Muscle layer of colon (tissue), 2 donors: ENCODE data around the gene AASDH.

Source experiments
- H3K27ac ChIP-seq: one replicate; pipeline ENCODE4 v1.7.0; 2013; ENCODE audit warnings: low read depth, mild to moderate bottlenecking, low read length, moderate library complexity
- H3K27me3 ChIP-seq, 2 donors: one replicate each; pipeline ENCODE4 v1.7.0; 2013; ENCODE audit warnings: low read length in 2 of 2, mild to moderate bottlenecking in 2 of 2; ENCODE audit not compliant: insufficient read depth in 2 of 2, control insufficient read depth in 1 of 2
- H3K36me3 ChIP-seq: one replicate; pipeline ENCODE4 v1.7.0; 2013; ENCODE audit warnings: mild to moderate bottlenecking, low read length; ENCODE audit not compliant: insufficient read depth
- H3K4me1 ChIP-seq: one replicate; pipeline ENCODE4 v1.7.0; 2013; ENCODE audit warnings: mild to moderate bottlenecking, low read length; ENCODE audit not compliant: insufficient read depth
- H3K4me3 ChIP-seq, 2 donors: one replicate each; pipeline ENCODE4 v1.7.0; 2013; ENCODE audit warnings: low read length in 2 of 2, low read depth in 1 of 2, mild to moderate bottlenecking in 1 of 2, moderate library complexity in 1 of 2
- H3K9ac ChIP-seq: one replicate; pipeline ENCODE4 v1.7.0; 2013; ENCODE audit warnings: low read length
- H3K9me3 ChIP-seq: one replicate; pipeline ENCODE4 v1.7.0; 2013; ENCODE audit warnings: mild to moderate bottlenecking, low read length
- donor health status: abdominal sarcoma.
- donor health status: Adenocarcinoma of cecum.

AASDH gene

GRCh38 chr4:56345458-56345857 is 41.8 kb downstream of the AASDH start:
- no peaks in the 10 kb centered on the region for H3K4me1 ChIP-seq
- peaks cover 8% of the 10 kb centered on the region for H3K36me3 ChIP-seq
- no peak overlapping the region for H3K27ac ChIP-seq
- H3K9ac ChIP-seq = no peak overlapping the region
- H3K4me3 ChIP-seq = no peak overlapping the region
- no peaks in the 10 kb centered on the region for H3K9me3 ChIP-seq
- H3K27me3 ChIP-seq = no peaks in the 10 kb centered on the region

GRCh38 chr4:56342746-56343145 is 44.5 kb downstream of the AASDH start:
- Histone ChIP-seq H3K4me1 (no peaks in the 10 kb centered on the region), H3K27ac (no peak overlapping the region), H3K27me3 (no peaks in the 10 kb centered on the region), H3K9me3 (no peaks in the 10 kb centered on the region), H3K36me3 (no peaks in the 10 kb centered on the region), H3K4me3 (no peak overlapping the region), H3K9ac (no peak overlapping the region)

- Histone ChIP-seq H3K27ac (no peak overlapping the region), H3K4me1 (no peaks in the 10 kb centered on the region), H3K9ac (no peak overlapping the region), H3K36me3 (no peaks in the 10 kb centered on the region), H3K4me3 (no peak overlapping the region), H3K9me3 (no peaks in the 10 kb centered on the region), H3K27me3 (no peaks in the 10 kb centered on the region)
Measured at GRCh38 chr4:56330691-56331090, 56.6 kb downstream of the AASDH start.

GRCh38 chr4:56326363-56326762 is 60.9 kb downstream of the AASDH start:
- no peaks in the 10 kb centered on the region for H3K36me3 ChIP-seq

GRCh38 chr4:56324011-56324610 is 63.2 kb downstream of the AASDH start:
- Histone ChIP-seq H3K27ac (no peak overlapping the region), H3K4me3 (no peak overlapping the region), H3K9me3 (no peaks in the 10 kb centered on the region), H3K9ac (no peak overlapping the region), H3K4me1 (no peaks in the 10 kb centered on the region), H3K36me3 (no peaks in the 10 kb centered on the region), H3K27me3 (no peaks in the 10 kb centered on the region)

More at GRCh38 chr4:56326363-56326762, 60.9 kb downstream of the AASDH start:
- no peaks in the 10 kb centered on the region for H3K27me3 ChIP-seq
- no peak overlapping the region for H3K4me3 ChIP-seq
- H3K27ac ChIP-seq = no peak overlapping the region
- no peaks in the 10 kb centered on the region for H3K4me1 ChIP-seq
- no peak overlapping the region for H3K9ac ChIP-seq
- no peaks in the 10 kb centered on the region for H3K9me3 ChIP-seq

GRCh38 chr4:56323327-56323726 is 64.0 kb downstream of the AASDH start:
- Histone ChIP-seq H3K9ac (no peak overlapping the region), H3K27ac (no peak overlapping the region), H3K9me3 (no peaks in the 10 kb centered on the region), H3K36me3 (no peaks in the 10 kb centered on the region), H3K4me3 (no peak overlapping the region), H3K4me1 (no peaks in the 10 kb centered on the region), H3K27me3 (no peaks in the 10 kb centered on the region)

GRCh38 chr4:56321251-56321650 is 66.0 kb downstream of the AASDH start:
- no peaks in the 10 kb centered on the region for H3K4me1 ChIP-seq
- H3K27me3 ChIP-seq = no peaks in the 10 kb centered on the region
- H3K4me3 ChIP-seq = no peak overlapping the region
- H3K27ac ChIP-seq = no peak overlapping the region
- no peaks in the 10 kb centered on the region for H3K36me3 ChIP-seq
- no peaks in the 10 kb centered on the region for H3K9me3 ChIP-seq
- no peak overlapping the region for H3K9ac ChIP-seq

- H3K4me1 ChIP-seq = no peaks in the 10 kb centered on the region
- H3K36me3 ChIP-seq = no peaks in the 10 kb centered on the region
- H3K27ac ChIP-seq = no peak overlapping the region
- no peaks in the 10 kb centered on the region for H3K9me3 ChIP-seq
- no peaks in the 10 kb centered on the region for H3K27me3 ChIP-seq
- H3K9ac ChIP-seq = no peak overlapping the region
- H3K4me3 ChIP-seq = no peak overlapping the region
Measured at GRCh38 chr4:56320293-56320692, 67.0 kb downstream of the AASDH start.

GRCh38 chr4:56318555-56318954 is 68.7 kb downstream of the AASDH start:
- H3K27ac ChIP-seq = no peak overlapping the region
- no peaks in the 10 kb centered on the region for H3K4me1 ChIP-seq
- H3K4me3 ChIP-seq = no peak overlapping the region
- no peaks in the 10 kb centered on the region for H3K36me3 ChIP-seq
- H3K9me3 ChIP-seq = no peaks in the 10 kb centered on the region
- no peaks in the 10 kb centered on the region for H3K27me3 ChIP-seq
- H3K9ac ChIP-seq = no peak overlapping the region

GRCh38 chr4:56317749-56318148 is 69.5 kb downstream of the AASDH start:
- Histone ChIP-seq H3K9ac (no peak overlapping the region), H3K9me3 (no peaks in the 10 kb centered on the region), H3K36me3 (no peaks in the 10 kb centered on the region), H3K27me3 (no peaks in the 10 kb centered on the region), H3K27ac (no peak overlapping the region), H3K4me3 (no peak overlapping the region), H3K4me1 (no peaks in the 10 kb centered on the region)

GRCh38 chr4:56316011-56316650 is 71.2 kb downstream of the AASDH start:
- no peak overlapping the region for H3K4me3 ChIP-seq
- H3K9me3 ChIP-seq = no peaks in the 10 kb centered on the region

GRCh38 chr4:56315543-56315942 is 71.7 kb downstream of the AASDH start:
- no peak overlapping the region for H3K9ac ChIP-seq
- H3K36me3 ChIP-seq = no peaks in the 10 kb centered on the region
- H3K4me3 ChIP-seq = no peak overlapping the region

More at GRCh38 chr4:56316011-56316650, 71.2 kb downstream of the AASDH start:
- H3K27ac ChIP-seq = no peak overlapping the region
- no peaks in the 10 kb centered on the region for H3K36me3 ChIP-seq
- H3K27me3 ChIP-seq = no peaks in the 10 kb centered on the region
- H3K9ac ChIP-seq = no peak overlapping the region
- H3K4me1 ChIP-seq = no peaks in the 10 kb centered on the region

More at GRCh38 chr4:56315543-56315942, 71.7 kb downstream of the AASDH start:
- no peak overlapping the region for H3K27ac ChIP-seq
- H3K27me3 ChIP-seq = no peaks in the 10 kb centered on the region
- H3K4me1 ChIP-seq = no peaks in the 10 kb centered on the region
- no peaks in the 10 kb centered on the region for H3K9me3 ChIP-seq
